HG03575 (cell line): Measurements from ENCODE around the gene MS4A5.
A peak's percentile ranks its signal among the peaks of the same experiment; 100 is the strongest.
"Not testable (repeated sequence)": the region's sequence is repeated elsewhere in the genome, so short reads cannot be mapped to it uniquely, and the experiment has no call there.

Experiments
- ATAC-seq: cut with Tn5 transposase; IDR thresholded peaks from one replicate; pipeline ENCODE4 v1.9.1; 2021; ENCODE audit not compliant: unreplicated experiment, insufficient number of reproducible peaks, low FRiP score; ENCODE audit errors: extremely low read depth

MS4A5 gene

DNA sequence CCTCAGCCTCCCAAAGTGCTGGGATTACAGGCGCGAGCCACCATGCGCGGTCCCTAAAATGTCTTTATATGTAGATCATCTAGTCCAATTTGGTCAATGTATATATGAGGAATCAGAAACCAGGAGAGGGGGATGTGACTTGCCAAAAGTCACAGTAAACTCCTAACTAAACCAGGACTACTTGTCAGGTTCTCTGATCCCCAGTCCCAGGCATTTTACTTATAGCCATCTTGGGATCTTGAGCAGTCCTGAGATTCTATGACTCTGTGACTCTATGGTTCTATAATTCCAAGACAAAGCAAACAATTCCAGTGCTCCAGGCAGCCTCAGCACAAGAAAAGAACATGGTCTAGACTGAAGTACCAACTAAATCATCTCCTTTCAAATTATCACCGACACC, at the start of gene MS4A5:
TSS of gene MS4A5 (plus strand) at position 301 of the 400 bp plus-strand sequence. CDS start 103 bp downstream, outside the sequence.
- ATAC-seq = no peak

- peak; percentile 81 for ATAC-seq
These were observed 40.0 kb upstream of the MS4A5 start for GRCh38 chr11:60389279-60389910.

- no peak for ATAC-seq
These were observed 39.0 kb upstream of the MS4A5 start for GRCh38 chr11:60390419-60390818.

- ATAC-seq = no peak
These were observed 37.0 kb upstream of the MS4A5 start for GRCh38 chr11:60392361-60392760.

GRCh38 chr11:60393016-60393415, 36.4 kb upstream of the MS4A5 start:
- ATAC-seq = no peak

DNA sequence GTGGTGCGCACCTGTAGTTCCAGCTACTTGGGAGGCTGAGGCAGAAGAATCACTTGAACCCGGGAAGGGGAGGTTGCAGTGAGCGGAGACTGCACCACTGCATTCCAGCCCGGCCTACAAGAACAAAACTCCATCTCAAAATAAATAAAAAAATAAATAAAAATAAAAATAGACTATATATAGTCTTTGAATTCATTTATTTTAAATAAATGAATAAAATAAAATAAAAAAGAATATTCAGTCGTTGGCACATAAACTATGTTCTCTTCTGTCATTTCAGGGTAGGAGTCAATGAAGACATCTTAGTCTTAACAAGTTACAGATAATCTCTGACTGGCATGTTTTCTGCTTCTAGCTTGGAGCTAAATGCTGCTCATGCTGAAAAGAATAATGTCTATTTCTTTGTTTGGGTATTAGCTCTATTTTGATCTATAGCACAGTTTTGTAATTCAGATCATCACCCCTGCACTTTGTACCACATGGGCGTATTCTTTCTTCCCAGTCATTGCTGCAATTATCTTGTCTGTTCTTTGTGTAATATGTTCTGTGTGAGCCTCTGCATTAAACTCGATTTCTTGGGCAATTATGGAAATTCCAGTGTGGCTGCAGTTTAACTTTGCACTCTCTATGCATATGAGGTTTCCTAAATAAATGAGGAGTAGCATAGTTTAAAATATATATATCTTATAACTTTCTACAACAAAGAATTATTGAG, 34.5 kb upstream of the MS4A5 start:
- ATAC-seq = no peak

DNA sequence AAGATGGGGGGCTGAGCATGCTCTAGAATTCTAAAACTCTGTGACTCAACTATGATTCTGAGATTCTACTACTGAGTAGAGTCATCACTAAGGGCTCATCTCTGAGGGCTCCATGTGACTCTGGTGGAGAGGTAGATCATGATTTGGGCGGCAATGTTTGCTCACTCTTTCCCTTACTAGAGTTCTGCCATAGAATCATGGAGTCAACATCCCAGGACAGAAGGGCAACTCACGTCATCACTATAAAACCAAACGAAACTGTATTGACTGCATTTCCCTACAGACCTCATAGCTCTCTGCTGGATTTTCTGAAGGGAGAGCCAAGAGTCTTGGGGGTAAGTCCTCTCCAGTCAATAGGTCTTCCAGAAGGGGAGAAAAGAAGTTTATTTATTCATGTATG, 33.0 kb upstream of the MS4A5 start, which contains the start of gene MS4A14:
TSS of gene MS4A14 (plus strand) at position 78 of the 400 bp plus-strand sequence. CDS start at position 198, 120 bp downstream.
- ATAC-seq = no peak

DNA sequence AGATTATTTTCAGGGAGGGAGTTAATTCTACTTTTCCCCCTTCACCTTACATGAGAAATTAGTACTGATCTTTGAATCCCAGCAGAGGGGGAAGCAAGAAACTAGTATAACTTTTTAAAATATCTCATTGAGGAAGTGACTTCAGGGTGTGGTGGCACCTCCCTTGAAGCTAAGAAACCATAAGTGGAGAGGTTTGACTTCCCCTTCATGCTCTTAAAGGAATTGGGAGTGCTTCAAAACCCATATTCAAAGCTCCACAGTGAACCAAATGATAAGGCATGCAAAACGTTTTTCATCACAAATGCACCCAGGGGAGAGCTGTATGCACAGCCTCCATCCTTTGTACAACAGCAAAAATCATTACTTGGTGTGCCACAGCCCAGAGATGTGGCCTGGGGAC, 32.6 kb upstream of the MS4A5 start:
- ATAC-seq = no peak

DNA sequence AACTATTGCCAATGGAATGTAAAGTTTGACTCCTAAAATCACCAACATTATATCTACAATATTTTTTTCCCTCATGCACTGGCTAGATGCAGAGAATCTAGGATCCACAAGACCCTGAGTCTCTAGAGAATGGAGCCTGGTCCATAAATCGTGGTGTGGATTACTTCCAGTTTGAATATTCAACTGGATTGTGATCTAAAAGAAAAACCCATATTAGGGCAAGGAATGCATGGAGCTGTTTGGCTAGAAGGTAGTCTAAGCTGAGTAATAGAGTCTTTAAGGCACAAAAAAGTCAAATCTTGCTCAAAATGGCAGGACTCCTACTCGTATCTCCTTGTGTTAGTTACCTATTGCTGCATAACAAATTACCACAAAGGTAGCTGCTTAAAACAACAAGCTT, 9.4 kb upstream of the MS4A5 start:
- no peak for ATAC-seq

GRCh38 chr11:60422609-60423008, 6.8 kb upstream of the MS4A5 start:
- no peak for ATAC-seq

- no peak for ATAC-seq
These were observed 855 bp upstream of the MS4A5 start for GRCh38 chr11:60428517-60428916.

DNA sequence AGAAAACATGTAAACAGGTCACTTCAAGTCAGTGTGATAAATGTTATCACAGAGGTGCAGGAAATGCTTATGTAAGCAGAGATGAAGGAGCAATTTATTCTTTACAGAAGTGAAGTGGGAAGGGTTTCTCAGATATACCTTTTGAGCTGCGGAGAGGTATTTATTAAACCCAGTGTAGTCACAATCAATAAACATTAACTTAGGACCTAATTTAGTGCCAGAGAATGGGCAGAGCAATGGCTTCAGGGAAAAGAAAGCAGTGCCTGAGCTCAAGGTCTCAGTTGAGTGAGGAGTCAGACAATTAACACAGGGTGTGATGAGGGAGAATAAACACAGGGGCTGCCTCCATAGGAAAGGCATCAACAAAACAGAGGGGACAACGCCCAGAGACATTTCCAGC, 1.9 kb downstream of the MS4A5 start:
- ATAC-seq = no peak

DNA sequence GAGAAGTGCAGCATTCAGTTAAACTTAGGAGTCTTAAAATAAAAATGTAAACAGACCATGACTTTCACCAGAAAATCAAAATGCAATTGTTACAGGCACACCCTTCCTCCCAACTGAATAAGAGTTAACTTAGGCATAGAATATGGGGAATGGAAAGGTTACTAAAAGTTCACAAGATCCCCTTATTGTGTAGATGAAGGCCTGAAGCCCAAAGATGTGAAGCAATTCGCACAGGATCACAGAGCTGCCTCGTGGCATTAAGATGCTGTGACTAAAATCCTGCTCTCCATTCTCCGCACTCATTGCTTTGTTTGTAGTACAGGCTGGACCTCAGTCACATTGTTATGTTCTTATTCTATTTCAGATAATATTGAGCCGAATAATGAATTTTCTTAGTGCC, 4.0 kb downstream of the MS4A5 start:
- ATAC-seq = no peak

DNA sequence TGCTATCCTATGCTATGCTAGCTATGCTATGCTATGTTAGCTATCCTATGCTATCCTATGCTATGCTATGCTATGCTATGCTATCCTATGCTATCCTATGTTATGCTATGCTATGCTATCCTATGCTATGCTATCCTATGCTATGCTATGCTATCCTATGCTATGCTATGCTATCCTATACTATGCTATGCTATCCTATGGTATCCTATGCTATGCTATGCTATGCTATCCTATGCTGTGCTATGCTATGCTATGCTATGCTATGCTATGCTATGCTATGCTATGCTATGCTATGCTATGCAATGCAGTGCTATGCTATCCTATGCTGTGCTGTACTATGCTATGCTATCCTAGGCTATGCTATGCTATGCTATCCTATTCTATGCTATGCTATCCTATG, 17.7 kb downstream of the MS4A5 start:
- no peak for ATAC-seq

- no peak for ATAC-seq
These were observed 18.5 kb downstream of the MS4A5 start for GRCh38 chr11:60447846-60448245.

GRCh38 chr11:60451185-60451584, 21.8 kb downstream of the MS4A5 start:
- ATAC-seq = not testable (repeated sequence)

- no peak for ATAC-seq
These were observed 24.8 kb downstream of the MS4A5 start for GRCh38 chr11:60454212-60454611.

DNA sequence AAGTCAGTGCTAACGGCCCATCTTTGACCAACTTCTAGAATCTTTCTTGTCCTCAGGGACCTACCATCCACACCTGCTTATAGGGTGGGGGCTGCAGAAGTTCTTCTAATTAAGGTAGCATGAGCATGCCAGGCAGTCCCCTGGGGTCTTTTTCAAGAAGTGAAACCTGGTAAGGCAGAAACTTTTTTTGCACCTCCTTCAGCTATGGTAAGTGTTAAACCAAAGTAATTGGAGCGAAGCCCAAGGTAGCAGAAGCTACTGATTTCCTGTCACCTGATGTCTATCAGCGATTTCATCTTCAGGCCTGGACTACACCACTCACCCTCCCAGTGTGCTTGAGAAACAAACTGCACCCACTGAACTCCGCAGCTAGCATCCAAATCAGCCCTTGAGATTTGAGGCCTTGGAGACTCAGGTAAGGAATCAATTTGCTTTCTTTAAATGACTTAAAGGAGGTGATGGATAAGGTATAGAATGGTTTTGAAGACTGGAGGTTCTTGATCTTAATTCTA, 26.2 kb downstream of the MS4A5 start, which contains the start of gene MS4A1:
TSS of gene MS4A1 (plus strand) at position 317 of the 512 bp plus-strand sequence. CDS start 6,528 bp downstream, outside the sequence.
- ATAC-seq = peak; percentile 77

DNA sequence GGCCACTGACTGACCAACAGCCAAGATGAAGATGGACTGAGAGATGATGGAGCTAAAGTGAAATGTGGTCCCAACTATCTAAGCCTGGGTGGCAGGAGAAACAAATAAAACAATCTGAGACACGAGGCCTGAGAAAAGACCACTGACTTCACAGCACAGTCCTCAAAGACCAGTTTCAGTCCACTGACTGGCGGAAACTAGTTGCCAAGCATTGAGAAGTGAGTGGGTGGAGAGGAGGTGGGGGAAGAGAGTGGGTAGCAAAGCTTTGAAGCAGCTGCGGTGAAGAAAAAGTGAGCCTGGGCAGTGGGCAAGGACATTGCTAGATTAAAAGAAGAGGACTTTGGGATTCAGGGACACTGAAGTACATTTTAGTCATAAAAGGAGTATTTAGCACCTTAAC, 28.2 kb downstream of the MS4A5 start:
- no peak for ATAC-seq

DNA sequence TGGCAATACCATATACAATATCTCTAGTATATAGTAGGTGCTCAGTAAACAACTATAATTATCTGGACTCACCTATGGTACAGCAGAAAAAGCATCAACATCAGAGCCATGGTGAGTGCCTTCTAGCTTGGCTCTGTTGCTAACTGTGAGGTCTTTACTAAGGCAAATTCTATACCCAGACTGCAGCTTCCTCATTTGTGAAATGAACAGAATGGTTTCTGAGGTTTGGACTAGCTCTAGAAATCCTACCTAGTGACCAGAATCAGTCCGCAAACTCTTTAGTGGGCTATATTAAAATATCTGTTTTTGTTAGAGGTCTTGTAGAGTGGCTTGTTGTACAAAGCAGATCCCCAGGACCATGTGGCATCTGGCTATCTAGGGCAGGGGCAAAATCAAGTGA, 30.0 kb downstream of the MS4A5 start:
- ATAC-seq = no peak
